SK-N-MC (cell line): ENCODE results near the gene C8A.

ENCODE experiments used
- EZH2 ChIP-seq: fragments of 200-600 bp; sonication (generic); IDR thresholded peaks from one replicate; pipeline ENCODE4 v1.6.1; 2017; ENCODE audit warnings: antibody characterized with exemption
- FOXP2 ChIP-seq: optimal IDR thresholded peaks from 2 replicates; pipeline ENCODE3; 2011; ENCODE audit warnings: mild to moderate bottlenecking, moderate library complexity; ENCODE audit not compliant: insufficient read depth; ENCODE audit errors: extremely low read length, control extremely low read depth
- POLR2AphosphoS5 ChIP-seq: IDR thresholded peaks from 2 replicates; pipeline ENCODE4 v1.6.1; 2012; ENCODE audit warnings: mild to moderate bottlenecking, low read depth, low read length, borderline replicate concordance

DNA sequence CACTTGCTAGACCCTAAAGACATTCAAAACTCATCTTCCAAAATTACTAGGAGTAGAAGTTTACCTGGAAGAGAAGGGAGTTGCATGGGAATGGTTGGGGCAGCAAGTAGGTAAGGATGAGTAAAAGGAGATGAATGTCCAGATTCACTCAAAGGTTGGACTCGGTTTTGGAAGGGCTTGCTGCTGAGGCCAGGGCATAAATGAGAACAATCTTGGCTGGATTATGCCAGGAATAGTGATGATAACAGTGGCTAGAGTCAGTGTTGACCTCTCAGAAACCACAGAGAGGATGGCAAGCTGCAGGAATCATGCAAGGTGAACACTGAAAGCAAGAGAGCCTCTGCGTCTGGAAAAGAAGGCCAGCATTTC, 43.4 kb downstream of the C8A start:
- no peak for TF ChIP-seq POLR2AphosphoS5
- TF ChIP-seq EZH2: no peak
- TF ChIP-seq FOXP2: no peak
